Psoas muscle (tissue), 8 donors: ENCODE data around the gene UFSP2. TPM values are rescaled to one million over a fixed set of nuclear protein-coding genes. Genes with fewer than 3 reads are reported as not detected.
"Not testable (repeated sequence)": the region's sequence is repeated elsewhere in the genome, so short reads cannot be mapped to it uniquely, and the experiment has no call there.

Source experiments
- ATAC-seq, 4 donors: fragments of 200-7000 bp; cut with Tn5 transposase; one replicate each; pipeline ENCODE4 v1.9.1; 2020; ENCODE audit warnings: moderate library complexity in 3 of 4, mild to moderate bottlenecking in 2 of 4
- DNase-seq, 2 donors: peaks; one replicate each; pipeline ENCODE4 v3.0.0-alpha.2; 2020
- H3K27ac ChIP-seq: fragments of 200-600 bp; one replicate; pipeline ENCODE4 v1.8.0; 2022
- H3K27me3 ChIP-seq, 3 donors: fragments of 200-600 bp in 1 of 3; one replicate each; pipeline versions ENCODE4 v1.6.1 to v1.8.0; 2013 to 2022; ENCODE audit warnings: low read length in 2 of 3, mild to moderate bottlenecking in 2 of 3, moderate library complexity in 1 of 3; ENCODE audit not compliant: insufficient read depth in 3 of 3
- H3K36me3 ChIP-seq, 2 donors: fragments of 200-600 bp in 1 of 2; one replicate each; pipeline versions ENCODE4 v1.6.1 to v1.8.0; 2013 to 2022; ENCODE audit warnings: low read depth in 1 of 2, mild to moderate bottlenecking in 1 of 2, moderate library complexity in 1 of 2; ENCODE audit not compliant: insufficient read depth in 1 of 2
- H3K4me1 ChIP-seq: fragments of 200-600 bp; one replicate; pipeline ENCODE4 v1.8.0; 2022
- H3K4me3 ChIP-seq: fragments of 200-600 bp; one replicate; pipeline ENCODE4 v1.8.0; 2022; ENCODE audit warnings: mild to moderate bottlenecking
- H3K9me3 ChIP-seq: fragments of 200-600 bp; one replicate; pipeline ENCODE4 v1.8.0; 2022
- WGBS, 3 donors: extraction: QIAGEN DNeasy Blood & Tissue Kit; methylation state at CpG; one replicate each; pipeline versions ENCODE4 v1.1.6 to v1.1.7; 2013; 5-methylcytosine and 5-hydroxymethylcytosine counted together
- intact Hi-C, 2 donors: fragments of 100-400 bp; cut with DNase I; formaldehyde crosslinking; loops; one replicate each; pipeline versions ENCODE4 v1.11.0 to v1.14.2; 2022
- polyA plus RNA-seq, 3 donors: library from polyadenylated mRNA; stranded (reverse); fragments of 200-250 nt; gene quantifications; one replicate each; pipeline ENCODE4 v1.2.3, GENCODE V29; 2013
- total RNA-seq, 4 donors: library from RNA; stranded (reverse); fragmentation: NEBNext Ultra II Directional in 2 of 4; extraction: Animal tissue kit (Norgen Biotek cat#: 25700) in 2 of 4; gene quantifications; one replicate each; pipeline versions ENCODE4 v1.2.1 to v1.2.4, GENCODE V29; 2021 to 2023
- TF ChIP-seq, protein P1 (sequence below): fragments of 200-600 bp; IDR thresholded peaks from one replicate; pipeline ENCODE4 v1.8.0; 2022; ENCODE audit warnings: antibody characterized with exemption
- donor health status: healthy with polysubstance abuse.
- donor health status: DM: no; HTN: no; CAD: no; lungs with moderate emphysema.
- donor health status: Bipolar disorder and iron deficiency.
- donor health status: healthy.
- donor health status: DM: yes; HTN: yes; CAD: no.
- donor health status: DM: no; HTN: no; CAD: no.
- donor health status: DM: no; HTN: no; CAD: no.
- donor health status: DM: yes; HTN: yes; CAD: no.

UFSP2 gene
- total and polyA plus RNA-seq, 7 donors: 22.5 to 45.5 (median 33.8) TPM

DNA sequence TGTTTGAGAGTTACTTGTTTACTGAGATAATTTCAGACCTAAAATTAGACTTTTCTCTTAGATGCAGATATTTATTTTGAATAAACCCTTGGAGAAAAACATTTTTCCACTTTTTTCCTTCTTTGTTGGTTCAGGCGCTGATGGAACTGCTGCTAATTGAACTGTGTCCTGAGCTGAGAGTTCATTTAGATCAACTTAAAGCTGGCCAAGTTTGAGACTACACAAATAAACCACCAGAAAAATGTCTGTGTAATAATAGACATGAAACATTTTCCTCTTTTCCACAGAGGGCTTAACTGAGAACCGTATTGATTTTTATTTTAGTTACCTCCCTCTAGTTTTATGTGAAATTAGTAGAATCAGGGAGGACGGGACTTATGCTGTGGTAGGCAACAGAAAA is 62.5 kb downstream of the UFSP2 start:
- Histone ChIP-seq H3K9me3 (no peaks in the 10 kb centered on the region), H3K27ac (no peak overlapping the region), H3K27me3 (no peaks in the 10 kb centered on the region), H3K4me1 (no peaks in the 10 kb centered on the region), H3K4me3 (no peak overlapping the region), H3K36me3 (peaks cover 3 to 42% of the 10 kb centered on the region in 2 donors)
- ATAC-seq: no peak
- TF ChIP-seq, protein P1, sequence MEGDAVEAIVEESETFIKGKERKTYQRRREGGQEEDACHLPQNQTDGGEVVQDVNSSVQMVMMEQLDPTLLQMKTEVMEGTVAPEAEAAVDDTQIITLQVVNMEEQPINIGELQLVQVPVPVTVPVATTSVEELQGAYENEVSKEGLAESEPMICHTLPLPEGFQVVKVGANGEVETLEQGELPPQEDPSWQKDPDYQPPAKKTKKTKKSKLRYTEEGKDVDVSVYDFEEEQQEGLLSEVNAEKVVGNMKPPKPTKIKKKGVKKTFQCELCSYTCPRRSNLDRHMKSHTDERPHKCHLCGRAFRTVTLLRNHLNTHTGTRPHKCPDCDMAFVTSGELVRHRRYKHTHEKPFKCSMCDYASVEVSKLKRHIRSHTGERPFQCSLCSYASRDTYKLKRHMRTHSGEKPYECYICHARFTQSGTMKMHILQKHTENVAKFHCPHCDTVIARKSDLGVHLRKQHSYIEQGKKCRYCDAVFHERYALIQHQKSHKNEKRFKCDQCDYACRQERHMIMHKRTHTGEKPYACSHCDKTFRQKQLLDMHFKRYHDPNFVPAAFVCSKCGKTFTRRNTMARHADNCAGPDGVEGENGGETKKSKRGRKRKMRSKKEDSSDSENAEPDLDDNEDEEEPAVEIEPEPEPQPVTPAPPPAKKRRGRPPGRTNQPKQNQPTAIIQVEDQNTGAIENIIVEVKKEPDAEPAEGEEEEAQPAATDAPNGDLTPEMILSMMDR: no peak
- intact Hi-C loops: no loop called here
- 74 to 81% (median 75%) methylated on average over 3 of the region's 3 CpGs for WGBS, 3 donors
- no peak for DNase-seq

DNA sequence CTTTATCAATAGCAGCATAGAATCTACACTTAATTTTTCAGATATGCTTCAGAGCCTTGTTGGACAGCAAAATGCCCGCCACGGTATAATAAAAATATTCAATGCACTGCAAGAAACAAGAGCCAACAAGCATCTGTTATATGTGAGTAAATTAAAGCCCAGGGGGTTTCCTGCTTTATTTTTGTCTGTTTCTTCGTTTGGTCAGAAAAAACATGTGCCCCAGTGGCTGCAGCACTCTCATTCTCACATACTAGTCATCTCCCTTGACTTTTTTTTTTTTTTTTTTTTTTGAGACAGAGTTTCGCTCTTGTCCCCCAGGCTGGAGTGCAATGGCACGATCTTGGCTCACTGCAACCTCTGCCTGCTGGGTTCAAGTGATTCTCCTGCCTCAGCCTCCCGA is 63.2 kb downstream of the UFSP2 start:
- intact Hi-C loops, H3K4me3 ChIP-seq, DNase-seq, H3K9me3 ChIP-seq, H3K27ac ChIP-seq, H3K4me1 ChIP-seq, H3K27me3 ChIP-seq, ATAC-seq: not testable (repeated sequence)
- 68 to 70% (median 69%) methylated on average over 6 of the region's 6 CpGs for WGBS, 3 donors
- H3K36me3 ChIP-seq: peaks cover 6 to 46% of the 10 kb centered on the region in 2 donors

DNA sequence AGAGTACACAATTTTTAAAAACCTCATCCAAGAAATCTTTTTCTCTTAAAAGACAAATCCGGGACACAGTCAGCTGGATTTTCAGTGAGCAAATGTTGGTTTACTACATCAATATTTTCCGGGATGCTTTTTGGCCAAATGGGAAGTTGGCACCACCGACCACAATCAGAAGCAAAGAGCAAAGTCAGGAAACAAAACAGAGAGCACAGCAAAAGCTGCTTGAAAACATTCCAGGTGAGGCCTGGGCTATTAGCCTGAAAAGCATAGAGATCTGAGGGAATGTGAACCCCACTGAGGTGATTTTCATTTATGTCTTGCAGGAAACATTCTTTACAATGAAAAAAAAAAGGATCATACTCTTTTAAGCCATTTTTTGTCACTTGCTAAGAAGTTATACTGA is 63.9 kb downstream of the UFSP2 start:
- Histone ChIP-seq H3K27me3 (no peaks in the 10 kb centered on the region), H3K36me3 (peaks cover 6 to 49% of the 10 kb centered on the region in 2 donors), H3K9me3 (no peaks in the 10 kb centered on the region), H3K4me3 (no peak overlapping the region), H3K4me1 (no peaks in the 10 kb centered on the region), H3K27ac (no peak overlapping the region)
- ATAC-seq: no peak
- intact Hi-C loops: no loop called here
- TF ChIP-seq, protein P1: no peak
- no peak for DNase-seq
- WGBS, 3 donors: 57 to 78% (median 58%) methylated on average over 3 of the region's 3 CpGs

DNA sequence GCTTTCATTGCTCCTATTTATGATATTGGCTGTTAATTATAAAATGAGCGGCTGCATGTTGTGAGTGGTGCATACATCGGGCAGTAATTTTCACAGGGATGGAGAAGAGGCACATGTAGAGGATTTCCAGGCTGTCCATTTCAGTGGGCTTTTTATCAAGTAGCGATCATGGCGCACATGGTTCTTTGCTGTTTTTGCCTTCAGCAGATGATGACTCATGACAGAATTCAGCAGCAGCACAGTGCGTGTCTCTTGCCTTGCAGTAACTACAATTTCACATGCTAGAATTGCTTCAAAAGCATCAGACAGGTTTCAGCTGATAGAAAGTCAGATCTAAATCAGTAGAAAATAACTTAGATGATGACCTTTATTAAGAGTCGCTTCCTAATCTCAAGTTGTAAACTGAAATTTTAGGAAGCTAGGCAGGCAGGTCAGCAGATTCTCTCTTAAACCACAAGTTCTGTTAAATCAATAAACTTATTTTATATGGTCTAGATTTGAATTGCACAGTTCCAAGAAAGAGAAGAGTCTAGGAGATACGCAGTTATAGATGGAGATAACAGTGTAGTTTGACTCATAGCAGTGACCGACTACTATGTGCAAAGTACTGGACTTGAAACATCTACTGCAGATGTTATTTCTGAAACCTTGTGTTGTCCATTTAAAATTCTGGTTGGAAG is 65.9 kb downstream of the UFSP2 start:
- intact Hi-C loops: no loop called here
- Histone ChIP-seq H3K9me3 (no peaks in the 10 kb centered on the region), H3K27me3 (no peaks in the 10 kb centered on the region), H3K4me1 (no peaks in the 10 kb centered on the region), H3K27ac (no peak overlapping the region), H3K36me3 (peaks cover 6 to 51% of the 10 kb centered on the region in 2 donors), H3K4me3 (no peak overlapping the region)
- ATAC-seq: no peak
- 97 to 99% (median 98%) methylated on average over 8 of the region's 8 CpGs for WGBS, 3 donors
- TF ChIP-seq, protein P1: no peak
- DNase-seq: no peak

DNA sequence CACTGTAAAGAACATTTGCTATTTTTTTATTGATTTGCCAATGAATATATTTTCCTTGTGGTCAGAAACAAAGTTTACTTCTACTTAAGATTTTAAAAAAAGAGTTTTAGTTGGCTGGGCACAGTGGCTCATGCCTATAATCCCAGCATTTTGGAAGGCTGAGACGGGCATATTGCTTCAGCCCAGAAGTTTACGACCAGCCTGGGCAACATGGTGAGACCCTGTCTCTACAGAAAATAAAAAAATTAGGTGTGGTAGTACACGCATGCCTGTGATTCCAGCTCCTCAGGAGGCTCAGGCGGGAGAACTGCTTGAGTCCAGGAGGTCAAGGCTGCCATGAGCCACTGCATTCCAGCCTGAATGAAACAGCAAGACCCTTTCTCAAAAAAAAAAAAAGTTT is 66.8 kb downstream of the UFSP2 start:
- TF ChIP-seq, protein P1: no peak
- Histone ChIP-seq H3K9me3 (no peaks in the 10 kb centered on the region), H3K4me3 (no peak overlapping the region), H3K27me3 (no peaks in the 10 kb centered on the region), H3K4me1 (no peaks in the 10 kb centered on the region), H3K27ac (no peak overlapping the region), H3K36me3 (peaks cover 6 to 60% of the 10 kb centered on the region in 2 donors)
- DNase-seq (no peak), ATAC-seq (no peak)
- intact Hi-C loops: no loop called here
- WGBS, 3 donors: 93 to 95% (median 94%) methylated on average over 4 of the region's 4 CpGs
